ENCODE measurements around the gene AGRP. TPM values are rescaled to one million over a fixed set of nuclear protein-coding genes. Genes with fewer than 3 reads are reported as not detected.

AGRP gene
- total RNA-seq, 1 experiment from 2014 or later = not detected

- DNase-seq = no peak
- TF ChIP-seq CTCF (IDR thresholded peaks at IDR 0.05; ENCODE audit: insufficient read depth in 1 of 2, low read depth in 1 of 2, low read length in 1 of 2, severe bottlenecking in 1 of 2, unreplicated experiment in 1 of 2) = no peak
- Histone ChIP-seq H3K4me1 (no peaks in the 10 kb centered on the region), H3K27me3 (replicated peaks; ENCODE audit: control insufficient read depth, insufficient read depth, low read length) (no peaks in the 10 kb centered on the region), H3K9me3 (no peaks in the 10 kb centered on the region), H3K4me3 (ENCODE audit: low read depth, low read length) (no peak overlapping the region), H3K36me3 (ENCODE audit: control insufficient read depth, insufficient read depth, low read length) (no peaks in the 10 kb centered on the region)
- Mint-ChIP-seq H3K27me3 (ENCODE audit: insufficient read depth, unreplicated experiment) (no peaks in the 10 kb centered on the region), H3K4me1 (ENCODE audit: low read depth, unreplicated experiment) (no peaks in the 10 kb centered on the region), H3K27ac (ENCODE audit: unreplicated experiment) (no peak overlapping the region), H3K36me3 (ENCODE audit: insufficient read depth, unreplicated experiment) (peaks cover 12% of the 10 kb centered on the region), H3K4me3 (ENCODE audit: unreplicated experiment) (no peak overlapping the region), H3K9me3 (ENCODE audit: unreplicated experiment) (no peaks in the 10 kb centered on the region)
- CTCF ChIA-PET = no interaction called here
- intact Hi-C loops (cut with micrococcal nuclease; ENCODE audit: unreplicated experiment) = no loop called here
- BruUV-seq (replicated peaks) = no TSS peak
- POLR2A ChIA-PET = no interaction called here
Observed at GRCh38 chr16:67461600-67462278, 21.6 kb downstream of the AGRP start.

GRCh38 chr16:67460961-67461360 is 22.4 kb downstream of the AGRP start:
- no peak for DNase-seq
- ChIA-PET CTCF (no interaction called here), POLR2A (no interaction called here)
- no peaks in the 10 kb centered on the region for H3K9me3 Mint-ChIP-seq (ENCODE audit: unreplicated experiment)
- no TSS peak for BruUV-seq (replicated peaks)
- no peak overlapping the region for H3K4me3 Mint-ChIP-seq (ENCODE audit: unreplicated experiment)
- no peak for TF ChIP-seq CTCF (IDR thresholded peaks at IDR 0.05; ENCODE audit: insufficient read depth in 1 of 2, low read depth in 1 of 2, low read length in 1 of 2, severe bottlenecking in 1 of 2, unreplicated experiment in 1 of 2)
- peaks cover 12% of the 10 kb centered on the region for H3K36me3 Mint-ChIP-seq (ENCODE audit: insufficient read depth, unreplicated experiment)
- no peaks in the 10 kb centered on the region for H3K27me3 Mint-ChIP-seq (ENCODE audit: insufficient read depth, unreplicated experiment)
- intact Hi-C loops (cut with micrococcal nuclease; ENCODE audit: unreplicated experiment) = no loop called here
- Histone ChIP-seq H3K27me3 (replicated peaks; ENCODE audit: control insufficient read depth, insufficient read depth, low read length) (no peaks in the 10 kb centered on the region), H3K4me3 (ENCODE audit: low read depth, low read length) (no peak overlapping the region), H3K4me1 (no peaks in the 10 kb centered on the region), H3K36me3 (ENCODE audit: control insufficient read depth, insufficient read depth, low read length) (no peaks in the 10 kb centered on the region), H3K9me3 (no peaks in the 10 kb centered on the region)
- H3K4me1 Mint-ChIP-seq (ENCODE audit: low read depth, unreplicated experiment) = no peaks in the 10 kb centered on the region
- no peak overlapping the region for H3K27ac Mint-ChIP-seq (ENCODE audit: unreplicated experiment)

- CTCF ChIA-PET = no interaction called here
- Mint-ChIP-seq H3K4me3 (ENCODE audit: unreplicated experiment) (no peak overlapping the region), H3K9me3 (ENCODE audit: unreplicated experiment) (no peaks in the 10 kb centered on the region), H3K36me3 (ENCODE audit: insufficient read depth, unreplicated experiment) (peaks cover 8% of the 10 kb centered on the region), H3K27ac (ENCODE audit: unreplicated experiment) (no peak overlapping the region), H3K4me1 (ENCODE audit: low read depth, unreplicated experiment) (no peaks in the 10 kb centered on the region), H3K27me3 (ENCODE audit: insufficient read depth, unreplicated experiment) (no peaks in the 10 kb centered on the region)
- H3K9me3 ChIP-seq = no peaks in the 10 kb centered on the region
- H3K27me3 ChIP-seq (replicated peaks; ENCODE audit: control insufficient read depth, insufficient read depth, low read length) = no peaks in the 10 kb centered on the region
- no peak overlapping the region for H3K4me3 ChIP-seq (ENCODE audit: low read depth, low read length)
- TF ChIP-seq CTCF (IDR thresholded peaks at IDR 0.05; ENCODE audit: insufficient read depth in 1 of 2, low read depth in 1 of 2, low read length in 1 of 2, severe bottlenecking in 1 of 2, unreplicated experiment in 1 of 2) = no peak
- no peaks in the 10 kb centered on the region for H3K4me1 ChIP-seq
- intact Hi-C loops (cut with micrococcal nuclease; ENCODE audit: unreplicated experiment) = no loop called here
- no TSS peak for BruUV-seq (replicated peaks)
- POLR2A ChIA-PET = no interaction called here
- no peak for DNase-seq
- H3K36me3 ChIP-seq (ENCODE audit: control insufficient read depth, insufficient read depth, low read length) = no peaks in the 10 kb centered on the region
Observed at GRCh38 chr16:67460168-67460567, 23.2 kb downstream of the AGRP start.

Measured in Caco-2 (cell line).